Measurements from ENCODE around the gene NCMAP.

The NCMAP gene

DNA sequence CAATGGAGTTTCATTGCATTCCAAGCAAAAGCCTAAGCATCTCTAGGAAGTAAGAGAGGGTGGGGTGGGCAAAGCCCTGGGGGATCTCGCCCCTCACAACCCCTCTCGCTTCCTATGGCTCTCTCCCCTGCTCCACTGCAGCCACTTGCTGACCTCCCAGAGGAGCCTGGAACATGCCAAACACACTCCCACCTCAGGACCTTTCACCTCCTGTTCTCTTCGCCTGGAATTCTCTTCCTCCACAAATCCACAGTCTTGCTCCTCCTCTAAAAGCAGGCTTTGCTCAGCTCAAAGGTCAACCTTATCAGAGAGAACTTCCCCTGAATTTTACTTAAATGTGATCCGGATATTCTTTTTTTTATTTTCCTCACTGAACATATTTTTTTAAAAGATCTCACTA is 66.3 kb downstream of the NCMAP start:
- no peak for DNase-seq (ENCODE audit: low read depth)

DNA sequence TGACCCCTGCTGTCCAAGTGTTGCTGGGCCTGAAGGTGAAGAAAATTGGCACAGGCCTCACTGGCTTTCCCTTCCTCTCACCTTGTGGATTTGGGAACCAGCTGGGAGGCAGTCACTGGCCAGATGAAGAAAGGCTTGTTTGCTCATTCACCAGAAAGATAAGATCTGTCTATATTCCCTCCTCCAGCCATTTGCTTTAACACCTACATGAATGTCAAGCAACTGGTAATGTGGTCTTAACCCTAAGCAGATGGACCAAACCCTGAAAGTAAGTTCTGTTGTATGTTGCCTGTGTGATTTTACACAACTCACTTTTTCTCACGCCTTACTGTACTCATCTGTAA is 76.9 kb downstream of the NCMAP start:
- DNase-seq (ENCODE audit: low read depth) = no peak

DNA sequence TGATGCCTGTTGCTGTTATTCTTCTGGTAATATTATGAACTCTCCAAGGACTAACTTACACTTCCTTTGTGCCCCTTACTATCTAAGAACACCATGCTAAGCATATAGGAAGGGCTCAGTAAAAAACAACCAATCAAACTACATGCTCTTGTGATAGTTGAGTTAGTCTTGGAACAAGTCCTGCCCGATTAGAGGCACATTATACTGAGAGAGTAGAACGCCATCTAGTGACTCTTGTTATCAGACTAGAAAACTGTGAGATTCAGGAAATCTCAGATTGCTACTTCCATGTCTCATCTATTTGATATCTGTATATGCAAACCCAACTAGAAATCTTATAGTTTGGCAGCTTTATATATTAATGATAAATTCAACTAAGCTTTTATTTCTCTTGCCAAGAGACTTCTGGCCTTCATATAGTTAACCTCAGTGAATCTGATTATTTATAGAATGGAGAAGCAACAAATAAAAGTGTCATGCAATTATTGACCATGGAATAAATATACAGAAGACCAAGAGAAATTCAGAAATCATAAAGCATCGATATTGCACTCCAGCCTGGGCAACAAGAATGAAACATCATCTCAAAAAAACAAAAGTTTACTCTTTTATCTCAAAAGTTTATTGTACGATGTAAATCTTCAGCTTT is 79.4 kb downstream of the NCMAP start:
- peak; percentile 71 for DNase-seq (ENCODE audit: low read depth)

DNA sequence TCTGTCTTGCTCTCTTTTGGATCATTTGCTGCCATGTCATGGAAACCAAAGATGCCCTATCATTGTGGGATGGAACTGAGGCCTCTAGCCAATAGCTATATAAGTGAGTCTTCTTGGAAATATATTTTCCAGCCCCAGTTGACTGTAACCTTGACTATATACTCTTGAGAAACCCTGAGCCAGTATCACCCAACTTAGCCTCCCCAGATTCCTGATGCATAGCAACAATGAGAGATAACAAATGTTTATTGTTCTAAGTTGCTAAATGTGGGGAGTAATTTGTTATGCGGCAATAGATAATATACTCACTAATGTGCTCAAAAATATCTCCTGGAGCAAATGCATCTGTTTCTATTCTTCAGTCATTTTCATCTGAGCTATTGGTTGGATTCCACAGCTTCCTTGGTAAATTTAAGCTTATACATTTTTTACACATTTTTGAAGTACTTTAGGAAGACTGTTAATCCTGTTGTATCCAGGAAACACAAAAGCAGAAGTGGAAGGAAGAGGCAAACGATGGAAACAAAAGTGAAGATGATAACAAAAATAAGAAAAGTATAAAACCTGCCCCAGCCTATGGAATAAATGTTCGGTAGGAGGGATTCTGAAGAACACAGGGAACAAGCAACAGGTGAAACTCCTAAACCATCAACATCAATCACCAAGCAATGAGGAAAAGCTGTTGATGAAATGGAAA is 80.9 kb downstream of the NCMAP start:
- no peak for DNase-seq (ENCODE audit: low read depth)

GRCh38 chr1:24639094-24639493 is 83.2 kb downstream of the NCMAP start:
- DNase-seq (ENCODE audit: low read depth) = no peak

- no peak for DNase-seq (ENCODE audit: low read depth)
These were observed 84.0 kb downstream of the NCMAP start for GRCh38 chr1:24639881-24640280.

- no peak for DNase-seq (ENCODE audit: low read depth)
These were observed 84.4 kb downstream of the NCMAP start for GRCh38 chr1:24640288-24640687.

DNA sequence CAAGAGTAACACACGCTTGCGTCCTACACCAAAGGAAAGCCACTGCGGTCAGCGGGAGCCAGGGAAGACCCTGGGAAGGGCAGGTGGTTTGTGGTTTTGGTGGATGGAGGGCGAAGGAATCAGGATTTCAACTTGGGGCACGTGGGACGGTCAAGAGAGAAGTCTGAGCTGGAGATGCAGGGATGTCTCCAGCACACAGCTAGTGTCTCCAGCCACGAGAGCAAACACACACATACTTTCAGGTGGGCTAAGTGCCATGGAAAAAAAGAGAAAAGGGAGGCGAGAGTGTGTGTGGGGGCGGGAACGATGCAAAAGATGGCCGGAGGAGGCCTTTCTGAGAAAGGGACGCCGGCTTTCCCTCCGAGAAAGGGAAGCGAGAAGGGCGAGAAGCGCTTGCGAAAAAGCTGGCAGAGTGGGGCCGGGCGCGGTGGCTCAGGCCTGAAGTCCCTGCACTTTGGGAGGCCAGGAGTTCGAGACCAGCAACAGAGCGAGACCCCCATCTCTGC is 85.8 kb downstream of the NCMAP start:
- no peak for DNase-seq (ENCODE audit: low read depth)

GRCh38 chr1:24642481-24643362 is 86.8 kb downstream of the NCMAP start, which contains the start of gene SRRM1:
Gene SRRM1, plus strand, starts transcription at chr1:24643302. Its CDS starts 25 bp downstream, at chr1:24643327.
- peak; percentile 100 for DNase-seq (ENCODE audit: low read depth)

DNA sequence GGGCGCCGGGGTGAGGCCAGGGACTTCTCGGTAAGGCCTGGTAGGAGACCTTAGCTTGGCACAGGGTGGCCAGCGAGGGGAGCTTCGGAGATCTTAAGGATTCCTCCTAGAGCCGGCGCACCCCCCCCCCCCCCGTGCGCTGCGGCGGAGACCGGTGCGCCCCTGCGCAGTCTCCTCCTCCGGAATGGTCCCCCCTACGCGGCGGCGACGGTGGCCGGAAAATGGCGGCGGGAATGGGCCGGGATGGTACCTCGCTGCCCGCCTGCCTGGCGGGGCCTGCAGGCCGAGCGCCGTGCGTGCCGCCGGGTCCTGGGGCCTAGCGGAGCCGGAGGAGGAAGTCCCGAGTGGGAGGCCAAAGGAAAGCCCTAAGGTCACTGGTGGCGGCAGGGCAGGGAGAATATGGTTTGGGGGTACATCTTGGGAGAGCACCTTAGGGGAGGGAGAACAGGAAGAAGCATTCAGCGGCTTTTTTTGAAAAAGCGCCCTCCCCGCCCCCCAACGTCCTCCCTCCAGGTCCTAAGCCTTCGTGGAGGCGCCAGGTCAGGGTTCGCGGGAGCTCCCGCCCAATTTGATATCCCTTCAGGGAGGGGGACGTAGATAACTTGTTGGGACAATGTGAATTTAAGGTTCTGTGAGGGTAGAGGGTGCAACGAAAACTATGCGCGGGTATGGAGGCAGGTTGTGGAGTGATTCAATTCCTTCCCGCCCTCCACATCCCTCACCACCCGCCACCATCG is 87.6 kb downstream of the NCMAP start:
- DNase-seq (ENCODE audit: low read depth) = no peak

DNA sequence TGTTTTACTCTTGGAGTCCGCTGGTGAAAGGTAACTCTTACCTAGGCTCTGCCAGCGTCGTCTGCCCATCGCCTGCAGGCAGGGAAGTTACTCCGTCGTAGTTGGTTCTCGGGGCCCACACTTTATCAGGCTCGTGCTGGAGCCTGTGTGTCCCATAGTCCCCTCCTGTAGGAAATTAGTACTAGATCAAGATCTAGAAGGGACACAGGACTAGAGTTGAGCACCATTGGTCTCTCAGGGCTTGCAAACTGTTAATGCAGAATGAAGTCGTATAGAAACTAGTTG is 88.2 kb downstream of the NCMAP start:
- DNase-seq (ENCODE audit: low read depth) = no peak

GRCh38 chr1:24648919-24649318 is 93.0 kb downstream of the NCMAP start:
- DNase-seq (ENCODE audit: low read depth) = no peak

DNA sequence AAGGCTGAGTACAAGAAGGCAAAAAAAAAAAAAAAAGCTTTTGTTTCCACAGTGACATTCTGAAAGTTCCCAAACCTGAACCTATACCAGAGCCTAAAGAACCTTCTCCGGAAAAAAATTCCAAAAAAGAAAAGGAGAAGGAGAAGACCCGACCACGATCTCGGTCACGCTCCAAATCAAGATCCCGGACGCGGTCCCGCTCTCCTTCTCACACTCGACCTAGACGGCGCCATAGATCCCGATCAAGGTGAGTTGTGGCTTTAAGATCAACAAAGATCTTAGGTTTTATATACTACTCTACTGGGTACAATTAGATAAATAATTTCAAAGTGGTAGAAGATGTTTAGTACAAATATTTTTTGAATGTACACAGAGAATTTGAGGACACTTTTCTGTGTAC is 96.5 kb downstream of the NCMAP start:
- no peak for DNase-seq (ENCODE audit: low read depth)

GRCh38 chr1:24654010-24654409 is 98.1 kb downstream of the NCMAP start:
- no peak for DNase-seq (ENCODE audit: low read depth)

- no peak for DNase-seq (ENCODE audit: low read depth)
These were observed 100.2 kb downstream of the NCMAP start for GRCh38 chr1:24656046-24656445.

DNA sequence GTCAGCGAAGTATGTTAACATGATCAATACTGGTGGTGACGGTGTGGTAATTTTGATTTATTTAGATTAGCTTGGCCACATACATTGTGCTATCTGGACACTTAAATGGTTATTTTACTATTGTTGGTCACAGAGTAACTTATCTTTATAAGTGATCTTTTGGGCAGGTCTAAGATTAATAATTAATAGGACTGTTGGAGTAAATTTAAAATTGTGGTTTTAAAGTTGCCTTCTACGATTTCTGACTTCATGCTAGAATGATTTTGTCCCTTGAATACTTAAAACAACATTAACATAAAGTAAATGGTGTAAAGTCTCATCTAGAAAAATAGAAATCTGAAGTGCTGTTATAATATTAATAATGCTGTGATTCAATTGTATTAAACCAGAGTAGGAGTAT is 101.9 kb downstream of the NCMAP start:
- no peak for DNase-seq (ENCODE audit: low read depth)

Data from fibroblast of the conjunctiva (primary cell).